OCI-LY3 (cell line): Measurements from ENCODE around the gene NYNRIN.

Source experiments
- H2AFZ ChIP-seq: fragments of 200-600, 300-600 bp; shearing (Covaris generic); 2 replicates; pipeline ENCODE4 v1.6.0; 2014; ENCODE audit warnings: antibody characterized with exemption, low read depth, low read length
- H3K27ac ChIP-seq: fragments of 200-600, 300-600 bp; sonication (generic); 2 replicates; pipeline ENCODE4 v1.5.1; 2014; ENCODE audit warnings: mild to moderate bottlenecking, low read length, moderate library complexity, mixed read lengths
- H3K27me3 ChIP-seq: fragments of 200-600, 300-600 bp; sonication (generic); 2 replicates; pipeline ENCODE4 v1.6.1; 2014; ENCODE audit warnings: low read depth, low read length, mixed read lengths
- H3K36me3 ChIP-seq: fragments of 200-600, 300-600 bp; sonication (generic); replicated peaks from 2 replicates; pipeline ENCODE3; 2014; ENCODE audit warnings: low read depth, low read length, mixed read lengths
- H3K4me1 ChIP-seq: fragments of 300-600, 200-600 bp; sonication (generic); 2 replicates; pipeline ENCODE4 v1.6.1; 2014; ENCODE audit warnings: low read length, mixed read lengths
- H3K4me2 ChIP-seq: fragments of 200-600, 300-600 bp; sonication (generic); 2 replicates; pipeline ENCODE4 v1.6.1; 2014; ENCODE audit warnings: low read length, mixed read lengths
- H3K4me3 ChIP-seq: fragments of 300-600, 200-600 bp; sonication (generic); 2 replicates; pipeline ENCODE4 v1.5.1; 2014; ENCODE audit warnings: antibody characterized with exemption, mild to moderate bottlenecking, low read length, moderate library complexity
- H3K79me2 ChIP-seq: fragments of 300-600, 200-600 bp; shearing (Covaris generic); 2 replicates; pipeline ENCODE4 v1.6.1; 2014; ENCODE audit warnings: mild to moderate bottlenecking, low read length, mixed read lengths
- H3K9ac ChIP-seq: fragments of 300-600, 200-600 bp; shearing (Covaris generic); 2 replicates; pipeline ENCODE4 v1.6.0; 2014; ENCODE audit warnings: mild to moderate bottlenecking, low read length, moderate library complexity
- H3K9me3 ChIP-seq: fragments of 200-600, 300-600 bp; shearing (Covaris generic); 2 replicates; pipeline ENCODE4 v1.6.1; 2014; ENCODE audit warnings: low read length, mixed read lengths; ENCODE audit not compliant: insufficient read depth
- H4K20me1 ChIP-seq: fragments of 200-600, 300-600 bp; sonication (generic); 2 replicates; pipeline ENCODE4 v1.6.1; 2016; ENCODE audit warnings: low read length, mixed read lengths; ENCODE audit not compliant: insufficient read depth
- EZH2phosphoT487 ChIP-seq: fragments of 200-600 bp; shearing (Covaris generic); IDR thresholded peaks from 2 replicates; pipeline ENCODE4 v1.6.1; 2018; ENCODE audit warnings: antibody characterized with exemption, mixed run types, low read depth
- TF ChIP-seq, protein P1 (sequence below): fragments of 200-600, 300-600 bp; sonication (generic); IDR thresholded peaks from 2 replicates; pipeline ENCODE4 v1.5.1; 2014; ENCODE audit warnings: antibody characterized with exemption, low read length, low read depth

NYNRIN gene

DNA sequence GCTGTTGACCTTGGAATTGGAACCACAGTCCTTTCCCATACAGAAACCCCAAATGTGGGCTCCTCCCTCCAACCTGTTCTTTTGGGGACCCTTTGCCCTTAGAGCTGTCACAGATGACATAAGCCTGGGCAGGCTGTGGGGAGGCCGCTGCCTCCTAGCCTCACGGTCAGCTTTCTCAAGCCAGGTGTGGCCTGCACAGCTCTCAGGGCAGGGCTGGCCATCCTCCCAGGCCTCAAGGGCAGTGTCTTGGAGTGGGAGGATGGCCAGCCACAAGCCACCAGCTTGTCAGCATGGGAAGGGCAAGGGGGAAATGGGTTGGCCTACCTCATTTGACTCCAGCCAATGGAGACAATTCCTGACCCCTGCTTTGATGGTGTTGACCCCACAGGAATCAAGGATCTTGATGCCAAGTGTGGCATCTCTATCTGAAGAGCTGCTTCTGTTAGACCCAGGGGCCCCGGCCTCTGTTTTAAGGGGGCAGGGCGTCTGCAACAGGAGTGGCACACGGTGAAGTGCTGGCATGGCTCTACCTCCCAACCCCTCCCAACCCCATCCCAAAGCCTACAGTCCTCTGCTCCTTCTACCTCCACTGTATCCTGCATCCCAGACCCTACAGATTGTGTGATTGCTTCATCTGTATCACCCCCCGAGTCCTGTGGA is 19.2 kb downstream of the NYNRIN start:
- Histone ChIP-seq H3K4me2 (no peak overlapping the region), H3K4me1 (no peaks in the 10 kb centered on the region), H3K4me3 (no peak overlapping the region), H3K27ac (no peak overlapping the region), H3K9ac (no peak overlapping the region), H3K79me2 (no peaks in the 10 kb centered on the region), H2AFZ (no peak overlapping the region), H3K27me3 (no peaks in the 10 kb centered on the region), H3K9me3 (no peaks in the 10 kb centered on the region), H3K36me3 (no peaks in the 10 kb centered on the region), H4K20me1 (no peaks in the 10 kb centered on the region)
- no peak for TF ChIP-seq EZH2phosphoT487
- TF ChIP-seq, protein P1, sequence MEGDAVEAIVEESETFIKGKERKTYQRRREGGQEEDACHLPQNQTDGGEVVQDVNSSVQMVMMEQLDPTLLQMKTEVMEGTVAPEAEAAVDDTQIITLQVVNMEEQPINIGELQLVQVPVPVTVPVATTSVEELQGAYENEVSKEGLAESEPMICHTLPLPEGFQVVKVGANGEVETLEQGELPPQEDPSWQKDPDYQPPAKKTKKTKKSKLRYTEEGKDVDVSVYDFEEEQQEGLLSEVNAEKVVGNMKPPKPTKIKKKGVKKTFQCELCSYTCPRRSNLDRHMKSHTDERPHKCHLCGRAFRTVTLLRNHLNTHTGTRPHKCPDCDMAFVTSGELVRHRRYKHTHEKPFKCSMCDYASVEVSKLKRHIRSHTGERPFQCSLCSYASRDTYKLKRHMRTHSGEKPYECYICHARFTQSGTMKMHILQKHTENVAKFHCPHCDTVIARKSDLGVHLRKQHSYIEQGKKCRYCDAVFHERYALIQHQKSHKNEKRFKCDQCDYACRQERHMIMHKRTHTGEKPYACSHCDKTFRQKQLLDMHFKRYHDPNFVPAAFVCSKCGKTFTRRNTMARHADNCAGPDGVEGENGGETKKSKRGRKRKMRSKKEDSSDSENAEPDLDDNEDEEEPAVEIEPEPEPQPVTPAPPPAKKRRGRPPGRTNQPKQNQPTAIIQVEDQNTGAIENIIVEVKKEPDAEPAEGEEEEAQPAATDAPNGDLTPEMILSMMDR, result no peak

DNA sequence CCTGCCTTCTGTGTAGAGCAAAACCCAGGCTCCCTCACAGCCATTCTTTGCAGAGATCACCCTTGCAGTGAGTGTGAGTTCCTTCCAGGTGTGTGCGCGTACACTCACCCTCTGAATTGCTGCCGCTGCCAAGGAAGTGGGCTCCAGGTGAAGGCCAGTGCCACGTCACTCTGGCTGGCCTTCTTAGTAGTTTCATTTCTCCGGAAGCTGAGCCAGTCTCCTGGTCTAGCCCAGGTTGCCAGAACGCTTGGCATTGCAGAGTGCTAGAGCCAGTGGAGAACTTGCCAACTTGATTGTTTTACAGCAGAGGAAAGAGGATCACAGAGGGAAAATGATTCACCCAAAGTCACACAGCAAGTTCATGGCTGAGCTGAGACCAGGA is 19.7 kb downstream of the NYNRIN start:
- Histone ChIP-seq H3K4me2 (no peak overlapping the region), H3K27me3 (no peaks in the 10 kb centered on the region), H3K79me2 (no peaks in the 10 kb centered on the region), H3K9ac (no peak overlapping the region), H2AFZ (no peak overlapping the region), H3K9me3 (no peaks in the 10 kb centered on the region), H3K4me3 (no peak overlapping the region), H3K36me3 (no peaks in the 10 kb centered on the region), H3K27ac (no peak overlapping the region), H4K20me1 (no peaks in the 10 kb centered on the region), H3K4me1 (no peaks in the 10 kb centered on the region)
- TF ChIP-seq, protein P1, result no peak
- TF ChIP-seq EZH2phosphoT487, result no peak

DNA sequence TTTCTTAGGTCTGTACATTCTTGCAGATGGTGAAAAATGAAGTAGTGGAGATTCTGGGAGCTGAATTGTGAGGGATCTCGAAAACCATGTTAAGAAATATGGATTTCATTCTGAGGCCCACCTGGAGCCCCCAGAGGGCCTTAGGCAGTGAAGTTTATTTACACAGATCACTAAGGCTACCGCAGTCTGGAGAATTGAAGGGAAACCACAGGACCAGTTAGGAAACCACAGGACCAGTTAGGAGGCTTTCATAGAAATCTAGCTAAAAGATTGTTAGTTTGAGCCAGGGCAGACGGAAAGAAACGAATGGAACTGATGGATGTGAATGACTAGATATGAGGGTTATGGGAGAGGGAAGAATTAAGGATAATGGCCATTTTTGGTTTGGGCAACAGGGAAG is 23.5 kb downstream of the NYNRIN start:
- Histone ChIP-seq H3K9me3 (no peaks in the 10 kb centered on the region), H3K9ac (no peak overlapping the region), H3K4me1 (no peaks in the 10 kb centered on the region), H3K4me3 (no peak overlapping the region), H3K27ac (no peak overlapping the region), H2AFZ (no peak overlapping the region), H3K79me2 (no peaks in the 10 kb centered on the region), H3K4me2 (no peak overlapping the region), H3K36me3 (no peaks in the 10 kb centered on the region), H4K20me1 (no peaks in the 10 kb centered on the region), H3K27me3 (no peaks in the 10 kb centered on the region)
- TF ChIP-seq, protein P1, result no peak
- no peak for TF ChIP-seq EZH2phosphoT487

DNA sequence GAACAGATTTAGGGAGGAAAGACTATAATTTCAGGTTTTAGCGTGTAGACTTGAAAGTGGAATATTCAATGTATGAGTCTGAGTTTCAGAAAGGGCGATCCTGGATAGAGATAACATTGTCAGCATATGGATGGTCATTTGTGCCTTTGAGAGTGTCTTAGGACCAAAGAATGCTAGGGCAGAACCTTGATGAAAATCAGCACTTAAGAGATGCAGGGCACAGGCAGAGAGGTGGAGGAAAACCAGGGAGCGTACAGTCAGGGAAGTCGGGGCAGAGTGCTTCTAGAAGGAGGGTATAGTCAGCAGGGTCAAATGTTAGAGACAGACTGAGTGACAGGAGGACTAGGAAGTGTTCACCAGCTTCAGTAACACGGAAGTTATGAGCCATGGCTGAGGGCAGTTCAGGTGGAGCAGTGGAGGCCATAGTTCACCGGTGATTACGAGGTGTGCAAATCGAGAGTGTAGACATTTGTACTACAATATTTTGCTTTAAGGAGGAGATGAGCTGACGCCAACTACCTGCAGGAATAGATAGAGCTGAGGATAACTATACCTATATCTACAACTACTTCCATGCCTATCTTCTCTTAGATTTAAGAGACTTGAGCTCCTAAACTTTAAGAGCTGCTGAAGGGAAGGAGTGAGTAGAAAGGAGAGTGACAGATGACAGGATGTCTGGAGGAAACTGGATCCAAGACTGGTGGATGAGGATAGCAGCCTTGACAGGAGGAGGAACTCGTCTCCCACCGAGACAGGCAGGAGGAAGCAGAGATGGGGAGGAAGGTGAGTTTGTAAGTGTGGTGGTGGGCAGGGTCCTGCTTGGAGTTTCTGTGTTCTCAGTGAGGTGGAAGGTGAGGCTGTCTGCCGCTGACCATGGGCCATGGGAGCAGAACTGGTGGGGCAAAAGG is 24.1 kb downstream of the NYNRIN start:
- Histone ChIP-seq H3K36me3 (no peaks in the 10 kb centered on the region), H3K27me3 (no peaks in the 10 kb centered on the region), H3K4me2 (no peak overlapping the region), H3K4me1 (no peaks in the 10 kb centered on the region), H3K9ac (no peak overlapping the region), H3K4me3 (no peak overlapping the region), H4K20me1 (no peaks in the 10 kb centered on the region), H3K27ac (no peak overlapping the region), H3K79me2 (no peaks in the 10 kb centered on the region), H3K9me3 (no peaks in the 10 kb centered on the region), H2AFZ (0 out of 2 replicates have a peak overlapping the region, but pooled peaks have one; percentile 34)
- TF ChIP-seq EZH2phosphoT487, result no peak
- TF ChIP-seq, protein P1, result no peak
